D721Med (cell line): Measurements from ENCODE around the gene CDK5R1.

Experiments
- DNase-seq: peaks from one replicate; pipeline ENCODE4 v3.0.0; 2011; ENCODE audit warnings: low spot score; ENCODE audit not compliant: insufficient read length
- FAIRE-seq: peaks from 2 replicates; lab custom pipeline; 2011; peaks lifted over from hg19 to GRCh38; lab: Jason Lieb, UNC
- TF ChIP-seq, protein P1 (sequence below): IDR thresholded peaks from 2 replicates; pipeline ENCODE4 v1.5.1; 2012; ENCODE audit warnings: mild to moderate bottlenecking, control low read depth; ENCODE audit not compliant: insufficient read depth; ENCODE audit errors: missing control alignments

The CDK5R1 gene

DNA sequence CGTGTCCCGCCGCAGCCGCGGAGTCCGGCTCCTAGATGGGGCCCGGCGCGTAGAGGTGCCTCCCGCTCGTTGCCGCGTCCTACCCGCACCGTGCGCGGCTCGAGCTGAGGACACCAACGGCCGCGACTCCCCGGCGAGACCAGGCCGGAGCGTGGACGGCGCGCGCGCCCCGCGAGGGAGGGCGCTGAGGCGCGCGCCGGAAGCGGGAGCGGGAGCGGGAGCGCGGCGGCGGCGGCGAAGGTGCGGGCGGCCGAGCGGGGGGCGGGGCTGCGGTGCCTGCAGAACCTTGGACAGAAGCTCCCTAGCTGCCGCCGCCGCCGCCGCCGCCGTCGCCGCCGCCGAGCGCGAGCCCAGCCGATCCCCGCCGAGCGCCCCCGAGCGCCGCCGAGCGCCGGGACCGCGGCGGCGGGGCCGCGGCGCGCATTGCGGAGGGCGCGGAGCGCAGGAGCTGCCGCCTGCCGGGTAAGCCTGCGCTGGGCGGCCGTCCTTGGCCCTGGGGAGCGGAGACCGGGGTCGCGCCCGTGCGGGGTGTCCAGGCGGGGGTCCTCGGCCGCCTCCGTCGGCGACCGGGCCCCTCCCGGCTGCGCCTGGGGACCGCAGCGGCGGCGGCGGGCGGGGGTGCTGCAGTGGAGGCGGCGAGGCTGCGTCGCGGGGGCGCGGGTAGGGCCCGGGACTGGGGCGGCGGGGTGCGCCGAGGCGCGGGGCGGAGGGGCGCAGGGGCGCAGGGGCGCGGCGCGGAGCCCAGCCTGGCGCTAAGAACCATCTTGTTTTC is at the start of gene CDK5R1:
Gene CDK5R1 (plus strand): TSS at position 293 of the 772 bp plus-strand sequence. CDS start 628 bp downstream, outside the sequence.
- TF ChIP-seq, protein P1, sequence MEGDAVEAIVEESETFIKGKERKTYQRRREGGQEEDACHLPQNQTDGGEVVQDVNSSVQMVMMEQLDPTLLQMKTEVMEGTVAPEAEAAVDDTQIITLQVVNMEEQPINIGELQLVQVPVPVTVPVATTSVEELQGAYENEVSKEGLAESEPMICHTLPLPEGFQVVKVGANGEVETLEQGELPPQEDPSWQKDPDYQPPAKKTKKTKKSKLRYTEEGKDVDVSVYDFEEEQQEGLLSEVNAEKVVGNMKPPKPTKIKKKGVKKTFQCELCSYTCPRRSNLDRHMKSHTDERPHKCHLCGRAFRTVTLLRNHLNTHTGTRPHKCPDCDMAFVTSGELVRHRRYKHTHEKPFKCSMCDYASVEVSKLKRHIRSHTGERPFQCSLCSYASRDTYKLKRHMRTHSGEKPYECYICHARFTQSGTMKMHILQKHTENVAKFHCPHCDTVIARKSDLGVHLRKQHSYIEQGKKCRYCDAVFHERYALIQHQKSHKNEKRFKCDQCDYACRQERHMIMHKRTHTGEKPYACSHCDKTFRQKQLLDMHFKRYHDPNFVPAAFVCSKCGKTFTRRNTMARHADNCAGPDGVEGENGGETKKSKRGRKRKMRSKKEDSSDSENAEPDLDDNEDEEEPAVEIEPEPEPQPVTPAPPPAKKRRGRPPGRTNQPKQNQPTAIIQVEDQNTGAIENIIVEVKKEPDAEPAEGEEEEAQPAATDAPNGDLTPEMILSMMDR, result no peak
- DNase-seq, result no peak

DNA sequence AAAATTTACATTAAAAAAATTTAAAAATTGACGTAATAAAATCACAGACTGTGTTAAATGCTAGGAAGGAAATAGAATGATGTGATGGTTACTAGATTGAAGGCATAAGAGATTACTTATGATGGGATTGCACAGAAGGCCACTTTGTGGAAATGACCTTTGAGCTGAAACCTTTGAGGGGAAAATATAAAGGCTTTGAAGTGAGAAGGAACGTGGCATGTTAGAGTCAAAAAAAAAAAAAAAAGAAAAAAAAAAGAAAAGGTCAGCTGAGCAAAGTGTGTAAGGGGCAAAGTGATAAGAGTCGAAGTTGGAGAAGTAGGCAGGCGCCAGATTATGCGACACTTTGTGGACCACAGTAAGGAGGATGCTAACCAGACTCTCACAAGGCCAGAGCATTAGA is 46.1 kb upstream of the CDK5R1 start:
- no peak for DNase-seq
- TF ChIP-seq, protein P1, result no peak
- FAIRE-seq, result no peak

More for the DNA sequence above, at the start of gene CDK5R1:
- FAIRE-seq, result no peak

DNA sequence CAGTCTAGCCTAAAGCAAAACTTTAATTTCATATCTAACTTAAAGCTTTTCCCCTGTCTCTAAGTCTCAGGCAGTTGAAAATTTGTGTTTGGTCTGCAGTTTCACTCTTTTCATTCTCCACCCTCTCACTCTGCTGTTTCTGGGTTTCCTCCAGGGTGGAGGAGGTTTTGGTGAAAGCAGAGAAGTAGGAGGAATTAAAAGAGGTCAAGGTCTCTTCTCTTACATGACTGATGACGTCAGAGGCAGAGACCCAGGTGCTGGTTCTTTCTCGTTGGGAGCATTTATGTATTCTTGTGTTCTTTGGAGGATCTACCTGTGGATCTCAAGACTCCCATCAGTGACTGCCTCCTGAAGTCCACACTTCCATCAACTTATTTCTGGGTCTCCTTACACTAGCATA is 44.9 kb upstream of the CDK5R1 start:
- DNase-seq (no peak), FAIRE-seq (no peak)
- TF ChIP-seq, protein P1, result no peak

DNA sequence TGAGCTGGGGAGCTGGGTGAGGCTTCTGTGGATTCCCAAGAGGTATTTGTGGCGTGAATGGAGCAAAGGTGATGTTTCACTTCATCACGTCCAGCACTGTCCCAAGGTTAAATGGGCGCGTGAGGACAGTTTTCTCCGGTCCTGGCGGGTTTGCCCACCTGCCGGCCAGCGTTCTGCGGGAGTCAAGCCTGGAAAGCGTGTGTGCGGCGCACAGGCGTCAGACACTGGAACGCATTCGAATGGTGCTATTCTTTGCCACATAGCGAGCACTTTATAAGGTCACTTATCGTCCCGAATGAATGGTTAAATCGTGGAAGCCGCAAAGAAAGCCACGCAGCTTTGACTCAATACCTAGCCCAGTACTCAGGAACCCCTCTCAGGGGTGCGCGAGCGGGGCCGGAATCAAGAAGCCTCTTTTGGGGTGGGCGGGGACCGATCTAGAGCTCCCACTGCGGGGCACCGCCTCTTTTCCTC is 42.9 kb upstream of the CDK5R1 start:
- FAIRE-seq (no peak), DNase-seq (no peak)

DNA sequence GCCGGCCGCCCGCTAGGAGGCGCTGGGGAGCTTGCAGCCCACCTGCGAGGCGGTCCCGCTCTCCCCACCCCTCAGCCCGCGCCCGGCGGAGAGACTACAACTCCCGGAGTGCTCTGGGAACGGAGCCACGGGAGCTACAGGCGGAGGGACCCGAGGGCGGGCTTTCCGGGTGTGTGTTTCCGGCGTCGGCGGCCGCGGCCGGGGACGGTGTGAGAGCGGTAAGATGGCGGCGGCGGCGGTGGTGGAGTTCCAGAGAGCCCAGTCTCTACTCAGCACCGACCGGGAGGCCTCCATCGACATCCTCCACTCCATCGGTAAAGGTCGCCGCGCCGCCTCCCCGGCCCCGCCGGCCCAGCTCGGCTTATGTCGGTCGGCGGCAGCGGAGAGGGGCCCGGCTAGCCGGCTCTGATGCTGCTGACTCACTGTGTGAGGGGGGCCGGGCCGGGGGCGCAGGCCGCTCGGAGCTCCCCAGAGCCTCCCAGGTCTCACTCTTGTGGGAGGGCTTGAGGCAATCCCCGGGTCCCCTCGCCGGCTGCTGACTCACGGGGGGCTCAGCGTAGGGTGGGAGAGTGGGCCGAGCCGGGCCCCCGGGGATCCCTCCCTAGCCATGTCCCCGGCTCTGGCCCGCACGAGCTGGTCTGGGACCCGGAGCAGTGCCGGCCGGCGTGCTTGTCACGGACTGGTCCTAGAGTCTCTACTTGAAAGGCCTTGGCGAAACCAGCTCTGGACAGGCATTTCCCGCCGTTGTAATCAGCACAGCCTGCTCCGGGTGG is 42.3 kb upstream of the CDK5R1 start, which contains the start of gene PSMD11:
Gene PSMD11 (plus strand): TSS at position 210 of the 773 bp plus-strand sequence. CDS start 14 bp downstream, at position 224.
- DNase-seq, result peak; percentile 92
- TF ChIP-seq, protein P1, result peak; percentile 84
- no peak for FAIRE-seq

More for the DNA sequence above, 42.9 kb upstream of the CDK5R1 start:
- TF ChIP-seq, protein P1, result no peak

DNA sequence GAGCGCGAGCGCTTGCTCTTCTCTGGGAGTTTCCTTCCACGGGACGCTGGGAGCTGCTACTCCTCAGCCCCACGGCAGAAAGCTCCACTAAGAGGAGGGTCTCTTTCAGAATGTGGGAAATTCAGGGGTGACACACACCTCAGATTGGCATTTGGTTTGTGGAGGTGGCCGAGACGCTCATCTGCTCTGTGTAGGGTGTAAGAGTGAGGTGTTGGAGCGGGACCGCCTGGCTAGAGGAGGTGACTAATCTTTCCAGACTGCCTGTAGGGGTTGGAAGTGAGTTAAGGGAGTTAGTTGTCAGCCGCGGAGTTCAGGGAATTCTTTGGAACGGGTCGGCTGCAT is 41.7 kb upstream of the CDK5R1 start:
- FAIRE-seq (no peak), DNase-seq (no peak)
- TF ChIP-seq, protein P1, result no peak
